Osteoblast (primary cell): ENCODE data around the gene SLC25A24. TPM values are rescaled to one million over a fixed set of nuclear protein-coding genes. Genes with fewer than 3 reads are reported as not detected.

Source experiments
- DNase-seq: peaks from one replicate; pipeline ENCODE4 v3.0.0; 2011; ENCODE audit warnings: low spot score, mixed read lengths; ENCODE audit not compliant: insufficient read length; ENCODE audit errors: missing footprints
- H2AFZ ChIP-seq: 2 replicates; pipeline ENCODE4 v1.6.0; 2011; ENCODE audit warnings: mild to moderate bottlenecking, low read length
- H3K27ac ChIP-seq: 2 replicates; pipeline ENCODE4 v1.5.1; 2011; ENCODE audit warnings: mild to moderate bottlenecking, low read depth, low read length, moderate library complexity
- H3K27me3 ChIP-seq: 2 replicates; pipeline ENCODE4 v1.6.0; 2012; ENCODE audit warnings: mild to moderate bottlenecking, control low read depth, inconsistent platforms, low read length, moderate library complexity; ENCODE audit not compliant: insufficient read depth
- H3K36me3 ChIP-seq: 2 replicates; pipeline ENCODE4 v1.5.1; 2011; ENCODE audit warnings: mild to moderate bottlenecking, low read length, control low read depth, moderate library complexity; ENCODE audit not compliant: insufficient read depth
- H3K4me1 ChIP-seq: 2 replicates; pipeline ENCODE4 v1.5.1; 2011; ENCODE audit warnings: mild to moderate bottlenecking, low read length, control low read depth, moderate library complexity; ENCODE audit not compliant: insufficient read depth
- H3K4me2 ChIP-seq: 2 replicates; pipeline ENCODE4 v1.6.0; 2011; ENCODE audit warnings: mild to moderate bottlenecking, low read length; ENCODE audit not compliant: insufficient read depth
- H3K4me3 ChIP-seq: fragments of 200-600 bp; sonication (generic); 3 replicates; pipeline ENCODE4 v1.5.1; 2012; ENCODE audit warnings: mild to moderate bottlenecking, low read length, inconsistent platforms; ENCODE audit not compliant: insufficient read depth
- H3K79me2 ChIP-seq: 2 replicates; pipeline ENCODE4 v1.6.0; 2012; ENCODE audit warnings: mild to moderate bottlenecking, low read length, control low read depth, inconsistent platforms; ENCODE audit not compliant: insufficient read depth
- H3K9me3 ChIP-seq: 2 replicates; pipeline ENCODE4 v1.5.1; 2011; ENCODE audit warnings: low read depth, low read length, control low read depth
- H4K20me1 ChIP-seq: 2 replicates; pipeline ENCODE4 v1.6.0; 2012; ENCODE audit warnings: mild to moderate bottlenecking, low read length, control low read depth; ENCODE audit not compliant: insufficient read depth
- total RNA-seq: library from RNA; depleted of rRNA; stranded (reverse); fragments of >200 nt; gene quantifications from 2 replicates; pipeline ENCODE4 v1.2.3, GENCODE V29; 2012
- TF ChIP-seq, protein P1 (sequence below): IDR thresholded peaks from 2 replicates; pipeline ENCODE4 v1.5.1; 2011; ENCODE audit warnings: mild to moderate bottlenecking, low read depth, low read length, moderate library complexity; ENCODE audit errors: extremely low read depth

The SLC25A24 gene
- total RNA-seq, 1 donor = 42.3 TPM

DNA sequence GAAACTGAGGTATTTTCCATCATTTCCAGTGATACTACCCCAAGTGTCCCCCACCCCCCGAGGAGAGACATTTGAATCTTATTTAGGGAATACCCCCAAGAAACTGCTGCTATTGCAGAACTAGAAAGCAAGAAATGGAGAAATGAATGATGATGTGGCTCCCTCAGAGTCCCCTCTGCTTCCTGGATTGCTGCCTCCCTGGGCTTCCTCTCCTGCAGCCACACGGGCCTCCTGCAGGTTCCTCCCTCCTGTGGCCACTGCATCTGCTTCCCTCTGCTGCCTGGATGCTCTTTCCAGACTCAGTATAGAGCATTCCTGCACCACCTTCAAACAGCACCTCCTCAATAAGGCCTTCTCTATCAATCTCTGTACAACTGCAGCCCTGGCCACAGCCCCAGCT lies 69.3 kb downstream of the SLC25A24 start:
- Histone ChIP-seq H3K4me2 (no peak overlapping the region), H3K9me3 (no peaks in the 10 kb centered on the region), H3K79me2 (no peaks in the 10 kb centered on the region), H3K27ac (no peak overlapping the region), H4K20me1 (no peaks in the 10 kb centered on the region), H3K27me3 (no peaks in the 10 kb centered on the region), H3K36me3 (peaks cover 7% of the 10 kb centered on the region), H2AFZ (no peak overlapping the region), H3K4me3 (no peak overlapping the region), H3K4me1 (no peaks in the 10 kb centered on the region)
- no peak for DNase-seq
- TF ChIP-seq, protein P1, sequence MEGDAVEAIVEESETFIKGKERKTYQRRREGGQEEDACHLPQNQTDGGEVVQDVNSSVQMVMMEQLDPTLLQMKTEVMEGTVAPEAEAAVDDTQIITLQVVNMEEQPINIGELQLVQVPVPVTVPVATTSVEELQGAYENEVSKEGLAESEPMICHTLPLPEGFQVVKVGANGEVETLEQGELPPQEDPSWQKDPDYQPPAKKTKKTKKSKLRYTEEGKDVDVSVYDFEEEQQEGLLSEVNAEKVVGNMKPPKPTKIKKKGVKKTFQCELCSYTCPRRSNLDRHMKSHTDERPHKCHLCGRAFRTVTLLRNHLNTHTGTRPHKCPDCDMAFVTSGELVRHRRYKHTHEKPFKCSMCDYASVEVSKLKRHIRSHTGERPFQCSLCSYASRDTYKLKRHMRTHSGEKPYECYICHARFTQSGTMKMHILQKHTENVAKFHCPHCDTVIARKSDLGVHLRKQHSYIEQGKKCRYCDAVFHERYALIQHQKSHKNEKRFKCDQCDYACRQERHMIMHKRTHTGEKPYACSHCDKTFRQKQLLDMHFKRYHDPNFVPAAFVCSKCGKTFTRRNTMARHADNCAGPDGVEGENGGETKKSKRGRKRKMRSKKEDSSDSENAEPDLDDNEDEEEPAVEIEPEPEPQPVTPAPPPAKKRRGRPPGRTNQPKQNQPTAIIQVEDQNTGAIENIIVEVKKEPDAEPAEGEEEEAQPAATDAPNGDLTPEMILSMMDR = no peak

DNA sequence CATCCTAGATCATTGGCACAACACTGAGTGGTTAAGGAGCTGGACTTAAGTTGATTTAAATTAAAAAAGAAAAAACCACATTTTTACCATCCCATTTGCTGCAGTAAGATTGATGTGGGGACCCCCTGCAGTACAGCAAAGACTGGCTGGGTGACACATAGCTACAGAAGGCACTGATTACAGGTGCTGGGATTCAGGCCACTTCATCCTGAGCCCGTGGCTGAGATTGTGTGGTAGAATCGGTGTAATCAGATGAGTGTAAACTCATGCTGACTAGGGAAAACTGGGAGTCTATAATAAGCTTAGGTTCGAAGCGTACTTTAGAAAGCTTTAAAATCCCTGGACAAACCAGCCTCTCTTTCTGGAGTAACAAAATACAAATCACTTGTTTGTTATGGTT lies 70.1 kb downstream of the SLC25A24 start:
- no peak overlapping the region for H3K4me3 ChIP-seq
- H3K79me2 ChIP-seq = no peaks in the 10 kb centered on the region
- H2AFZ ChIP-seq = no peak overlapping the region
- H3K4me1 ChIP-seq = no peaks in the 10 kb centered on the region
- no peak for DNase-seq
- H3K36me3 ChIP-seq = peaks cover 7% of the 10 kb centered on the region
- H3K27me3 ChIP-seq = no peaks in the 10 kb centered on the region
- H4K20me1 ChIP-seq = no peaks in the 10 kb centered on the region
- TF ChIP-seq, protein P1 = no peak
- H3K4me2 ChIP-seq = no peak overlapping the region
- no peaks in the 10 kb centered on the region for H3K9me3 ChIP-seq
- no peak overlapping the region for H3K27ac ChIP-seq

- H3K4me1 ChIP-seq = no peaks in the 10 kb centered on the region
- H3K9me3 ChIP-seq = no peaks in the 10 kb centered on the region
- no peak overlapping the region for H3K4me2 ChIP-seq
- no peak overlapping the region for H3K4me3 ChIP-seq
- no peaks in the 10 kb centered on the region for H3K36me3 ChIP-seq
- peaks cover 3% of the 10 kb centered on the region for H3K27me3 ChIP-seq
- no peaks in the 10 kb centered on the region for H3K79me2 ChIP-seq
- H3K27ac ChIP-seq = no peak overlapping the region
- TF ChIP-seq, protein P1 = peak; percentile 96
- H4K20me1 ChIP-seq = no peaks in the 10 kb centered on the region
- DNase-seq = peak; percentile 92
- no peak overlapping the region for H2AFZ ChIP-seq
Observed at GRCh38 chr1:108125312-108126138, 74.6 kb downstream of the SLC25A24 start.

DNA sequence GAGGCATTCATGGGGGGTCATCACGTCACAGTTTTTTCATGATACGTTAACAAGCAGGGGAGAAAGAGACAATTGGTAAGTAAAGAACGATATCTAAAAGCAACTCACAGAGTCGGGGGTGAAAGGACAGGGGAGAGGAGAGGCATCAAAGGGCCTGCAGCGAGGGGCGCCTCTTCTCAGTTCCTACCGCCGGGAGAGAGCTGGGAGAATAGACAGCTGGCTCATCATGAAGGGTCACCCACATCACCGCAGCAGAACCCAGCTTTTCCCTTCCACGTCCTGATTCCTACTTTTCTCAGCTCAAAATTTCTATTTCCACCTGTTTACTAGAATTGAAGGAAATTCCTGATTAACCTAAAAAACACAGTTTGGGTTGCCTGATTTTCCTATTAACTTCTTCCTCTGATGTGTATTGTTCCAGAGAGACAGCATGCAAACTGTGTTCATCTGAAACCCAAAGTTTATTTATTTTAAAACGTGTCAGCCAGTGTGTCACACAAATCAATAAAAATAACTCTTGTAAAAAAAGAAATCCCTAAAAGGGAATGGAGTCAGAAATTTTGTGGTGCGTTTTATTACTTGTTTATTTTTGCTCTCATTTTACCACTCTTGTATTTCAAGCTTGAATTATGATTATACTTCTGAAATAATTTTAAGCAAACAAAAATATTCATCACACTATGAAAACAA lies 75.4 kb downstream of the SLC25A24 start:
- Histone ChIP-seq H3K79me2 (no peaks in the 10 kb centered on the region), H3K4me2 (no peak overlapping the region), H4K20me1 (no peaks in the 10 kb centered on the region), H3K27ac (no peak overlapping the region), H3K36me3 (no peaks in the 10 kb centered on the region), H3K4me1 (no peaks in the 10 kb centered on the region), H3K27me3 (peaks cover 10% of the 10 kb centered on the region), H3K4me3 (no peak overlapping the region), H2AFZ (no peak overlapping the region), H3K9me3 (no peaks in the 10 kb centered on the region)
- DNase-seq = no peak
- TF ChIP-seq, protein P1 = no peak
